ENCODE results near the gene PIH1D1. TPM values are rescaled to one million over a fixed set of nuclear protein-coding genes. Genes with fewer than 3 reads are reported as not detected.
A peak's percentile ranks its signal among the peaks of the same experiment; 100 is the strongest.

Gene PIH1D1
- total and polyA plus RNA-seq, 10 of the 15 experiments (the other 5 are each of a cell fraction or from before 2014, with no cell fraction given): 16.1 to 153 (median 106) TPM

DNA sequence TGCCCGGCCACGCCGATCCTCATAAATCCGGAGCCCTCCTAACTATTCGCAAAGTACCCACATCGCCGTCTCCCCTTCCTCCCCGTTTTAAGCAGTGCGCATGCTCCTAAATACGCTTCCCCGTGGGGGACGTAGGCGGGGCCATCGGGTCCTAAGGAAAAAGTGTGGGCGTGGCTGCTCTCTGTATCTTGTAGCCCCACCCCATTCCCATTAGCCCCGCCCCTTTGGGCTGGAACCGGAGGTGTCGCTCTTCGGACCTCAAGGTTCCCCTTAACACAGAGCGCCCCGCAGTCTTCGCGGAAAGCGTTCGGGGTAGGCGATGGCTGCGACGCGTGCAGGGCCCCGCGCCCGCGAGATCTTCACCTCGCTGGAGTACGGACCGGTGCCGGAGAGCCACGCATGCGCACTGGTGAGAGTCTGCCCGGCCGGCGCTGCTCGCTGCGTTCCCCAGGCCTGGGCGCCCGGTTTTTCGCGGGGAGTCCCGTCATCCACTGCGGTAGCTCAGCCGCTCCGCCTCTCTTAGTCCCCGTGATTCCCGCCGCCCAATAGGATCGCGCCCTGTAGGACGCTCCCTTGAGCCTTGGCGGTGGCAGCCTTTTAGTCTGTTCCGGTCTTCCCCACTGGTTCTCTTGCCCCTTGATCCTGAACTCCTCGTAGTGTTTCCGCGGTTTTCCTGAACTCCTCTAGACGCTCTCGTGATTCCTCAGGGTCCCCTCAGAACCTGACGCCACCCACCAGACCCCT is 1.6 kb upstream of the PIH1D1 start, which contains the start of gene ALDH16A1 (continued):
- TF ChIP-seq, protein P1, sequence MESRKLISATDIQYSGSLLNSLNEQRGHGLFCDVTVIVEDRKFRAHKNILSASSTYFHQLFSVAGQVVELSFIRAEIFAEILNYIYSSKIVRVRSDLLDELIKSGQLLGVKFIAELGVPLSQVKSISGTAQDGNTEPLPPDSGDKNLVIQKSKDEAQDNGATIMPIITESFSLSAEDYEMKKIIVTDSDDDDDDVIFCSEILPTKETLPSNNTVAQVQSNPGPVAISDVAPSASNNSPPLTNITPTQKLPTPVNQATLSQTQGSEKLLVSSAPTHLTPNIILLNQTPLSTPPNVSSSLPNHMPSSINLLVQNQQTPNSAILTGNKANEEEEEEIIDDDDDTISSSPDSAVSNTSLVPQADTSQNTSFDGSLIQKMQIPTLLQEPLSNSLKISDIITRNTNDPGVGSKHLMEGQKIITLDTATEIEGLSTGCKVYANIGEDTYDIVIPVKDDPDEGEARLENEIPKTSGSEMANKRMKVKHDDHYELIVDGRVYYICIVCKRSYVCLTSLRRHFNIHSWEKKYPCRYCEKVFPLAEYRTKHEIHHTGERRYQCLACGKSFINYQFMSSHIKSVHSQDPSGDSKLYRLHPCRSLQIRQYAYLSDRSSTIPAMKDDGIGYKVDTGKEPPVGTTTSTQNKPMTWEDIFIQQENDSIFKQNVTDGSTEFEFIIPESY (IDR thresholded peaks at IDR 0.05): no peak
- no peak for TF ChIP-seq BCLAF1 (IDR thresholded peaks at IDR 0.05)
- peak; percentile 93 for TF ChIP-seq CHD2 (IDR thresholded peaks at IDR 0.05; ENCODE audit: borderline replicate concordance, low read depth, low read length)
- TF ChIP-seq, protein P2, sequence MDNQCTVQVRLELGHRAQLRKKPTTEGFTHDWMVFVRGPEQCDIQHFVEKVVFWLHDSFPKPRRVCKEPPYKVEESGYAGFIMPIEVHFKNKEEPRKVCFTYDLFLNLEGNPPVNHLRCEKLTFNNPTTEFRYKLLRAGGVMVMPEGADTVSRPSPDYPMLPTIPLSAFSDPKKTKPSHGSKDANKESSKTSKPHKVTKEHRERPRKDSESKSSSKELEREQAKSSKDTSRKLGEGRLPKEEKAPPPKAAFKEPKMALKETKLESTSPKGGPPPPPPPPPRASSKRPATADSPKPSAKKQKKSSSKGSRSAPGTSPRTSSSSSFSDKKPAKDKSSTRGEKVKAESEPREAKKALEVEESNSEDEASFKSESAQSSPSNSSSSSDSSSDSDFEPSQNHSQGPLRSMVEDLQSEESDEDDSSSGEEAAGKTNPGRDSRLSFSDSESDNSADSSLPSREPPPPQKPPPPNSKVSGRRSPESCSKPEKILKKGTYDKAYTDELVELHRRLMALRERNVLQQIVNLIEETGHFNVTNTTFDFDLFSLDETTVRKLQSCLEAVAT (IDR thresholded peaks at IDR 0.05): no peak; the same call in 1 of the 2 replicates
- no peak for TF ChIP-seq JUNB (IDR thresholded peaks at IDR 0.05)
- no peak for TF ChIP-seq SREBF2 (IDR thresholded peaks at IDR 0.05; ENCODE audit: low read length)
- TF ChIP-seq POU2F2 (IDR thresholded peaks at IDR 0.05; ENCODE audit: borderline replicate concordance, low read depth, low read length): peak; percentile 80; the same call in 2 of the 3 replicates
- no peak for TF ChIP-seq EED (IDR thresholded peaks at IDR 0.05; ENCODE audit: low read depth)
- TF ChIP-seq SIX5 (IDR thresholded peaks at IDR 0.05; ENCODE audit: low read depth, low read length, severe bottlenecking): peak; percentile 9
- TF ChIP-seq, protein P3, sequence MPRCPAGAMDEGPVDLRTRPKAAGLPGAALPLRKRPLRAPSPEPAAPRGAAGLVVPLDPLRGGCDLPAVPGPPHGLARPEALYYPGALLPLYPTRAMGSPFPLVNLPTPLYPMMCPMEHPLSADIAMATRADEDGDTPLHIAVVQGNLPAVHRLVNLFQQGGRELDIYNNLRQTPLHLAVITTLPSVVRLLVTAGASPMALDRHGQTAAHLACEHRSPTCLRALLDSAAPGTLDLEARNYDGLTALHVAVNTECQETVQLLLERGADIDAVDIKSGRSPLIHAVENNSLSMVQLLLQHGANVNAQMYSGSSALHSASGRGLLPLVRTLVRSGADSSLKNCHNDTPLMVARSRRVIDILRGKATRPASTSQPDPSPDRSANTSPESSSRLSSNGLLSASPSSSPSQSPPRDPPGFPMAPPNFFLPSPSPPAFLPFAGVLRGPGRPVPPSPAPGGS (IDR thresholded peaks at IDR 0.05; ENCODE audit: borderline replicate concordance, insufficient read depth, low read depth, low read length, poor library complexity, severe bottlenecking): no peak
- TF ChIP-seq ZBED1 (IDR thresholded peaks at IDR 0.05; ENCODE audit: borderline replicate concordance): no peak
- peak; percentile 9 for TF ChIP-seq FOS (IDR thresholded peaks at IDR 0.05; ENCODE audit: borderline replicate concordance, extremely low read depth, insufficient read length)
- TF ChIP-seq NBN (IDR thresholded peaks at IDR 0.05): peak; percentile 13; the same call in 1 of the 2 replicates
- TF ChIP-seq, protein P4, sequence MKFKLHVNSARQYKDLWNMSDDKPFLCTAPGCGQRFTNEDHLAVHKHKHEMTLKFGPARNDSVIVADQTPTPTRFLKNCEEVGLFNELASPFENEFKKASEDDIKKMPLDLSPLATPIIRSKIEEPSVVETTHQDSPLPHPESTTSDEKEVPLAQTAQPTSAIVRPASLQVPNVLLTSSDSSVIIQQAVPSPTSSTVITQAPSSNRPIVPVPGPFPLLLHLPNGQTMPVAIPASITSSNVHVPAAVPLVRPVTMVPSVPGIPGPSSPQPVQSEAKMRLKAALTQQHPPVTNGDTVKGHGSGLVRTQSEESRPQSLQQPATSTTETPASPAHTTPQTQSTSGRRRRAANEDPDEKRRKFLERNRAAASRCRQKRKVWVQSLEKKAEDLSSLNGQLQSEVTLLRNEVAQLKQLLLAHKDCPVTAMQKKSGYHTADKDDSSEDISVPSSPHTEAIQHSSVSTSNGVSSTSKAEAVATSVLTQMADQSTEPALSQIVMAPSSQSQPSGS (IDR thresholded peaks at IDR 0.05; ENCODE audit: low read length): no peak
- no peak for TF ChIP-seq TCF7 (IDR thresholded peaks at IDR 0.05; ENCODE audit: borderline replicate concordance)
- no peak for TF ChIP-seq SMC3 (IDR thresholded peaks at IDR 0.05; ENCODE audit: borderline replicate concordance, low read length)
- no peak for TF ChIP-seq CEBPB (IDR thresholded peaks at IDR 0.05; ENCODE audit: borderline replicate concordance in 1 of 2, low read depth in 2 of 2, low read length in 2 of 2)
- peak; percentile 97 for TF ChIP-seq POLR2AphosphoS2 (IDR thresholded peaks at IDR 0.05; ENCODE audit: low read depth, low read length)
- 0 out of 2 replicates have a peak, but pooled peaks have one; percentile 57 for TF ChIP-seq MAX (IDR thresholded peaks at IDR 0.05; ENCODE audit: low read depth, low read length)
- TF ChIP-seq ZNF207 (IDR thresholded peaks at IDR 0.05; ENCODE audit: borderline replicate concordance): 0 out of 2 replicates have a peak, but pooled peaks have one; percentile 61
